GM11168 (cell line): Measurements from ENCODE around the gene CLTB.
"Not testable (repeated sequence)": the region's sequence is repeated elsewhere in the genome, so short reads cannot be mapped to it uniquely, and the experiment has no call there.

Experiments
- in situ Hi-C: fragments of 300-500 bp; cut with MboI; formaldehyde crosslinking; loops from one replicate; pipeline ENCODE4 v1.12.0; 2022; ENCODE audit warnings: low sequenced_read_pairs; ENCODE audit not compliant: unreplicated experiment

CLTB gene, protein sequence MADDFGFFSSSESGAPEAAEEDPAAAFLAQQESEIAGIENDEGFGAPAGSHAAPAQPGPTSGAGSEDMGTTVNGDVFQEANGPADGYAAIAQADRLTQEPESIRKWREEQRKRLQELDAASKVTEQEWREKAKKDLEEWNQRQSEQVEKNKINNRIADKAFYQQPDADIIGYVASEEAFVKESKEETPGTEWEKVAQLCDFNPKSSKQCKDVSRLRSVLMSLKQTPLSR

GRCh38 chr5:176415952-176416924 lies at the start of gene CLTB:
TSS of gene CLTB (minus strand) at chr5:176416539. CDS start at chr5:176416363, 176 bp downstream.
- in situ Hi-C loops: no loop called here

GRCh38 chr5:176463113-176463764 lies 46.9 kb upstream of the CLTB start:
- in situ Hi-C loops: no loop called here

- in situ Hi-C loops: no loop called here
Measured at GRCh38 chr5:176461349-176461748, 45.0 kb upstream of the CLTB start.

- in situ Hi-C loops: no loop called here
Measured at GRCh38 chr5:176458904-176459561, 42.7 kb upstream of the CLTB start.

DNA sequence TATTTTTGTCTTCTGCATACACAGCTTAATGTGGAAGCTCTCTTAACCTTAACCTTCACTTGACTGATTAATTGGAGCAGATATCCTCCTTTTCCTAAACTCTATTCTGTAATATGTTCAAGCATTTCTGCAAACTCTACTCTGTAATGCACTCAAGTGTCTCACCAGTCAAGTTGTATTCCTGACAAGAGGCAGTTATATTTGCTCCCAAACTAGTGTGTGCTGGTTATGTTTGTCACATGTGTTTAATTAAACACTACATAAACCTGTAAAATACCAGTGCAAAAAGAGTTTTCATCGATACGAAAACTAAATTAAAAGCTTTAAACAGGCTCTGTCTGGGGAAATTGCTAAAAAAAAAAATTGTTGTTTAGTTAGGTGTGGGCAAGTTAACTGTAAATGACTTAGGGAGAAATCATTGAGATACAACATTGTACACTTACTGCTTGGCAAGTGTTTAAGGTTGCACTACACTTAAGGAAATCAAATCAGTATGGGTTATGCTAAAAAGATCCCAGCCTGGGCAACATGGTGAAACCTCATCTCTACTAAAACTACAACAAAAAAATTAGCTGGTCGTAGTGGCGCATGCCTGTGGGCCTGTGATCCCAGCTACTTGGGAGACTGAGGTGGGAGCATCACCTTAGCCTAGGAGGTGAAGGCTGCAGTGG lies 38.5 kb upstream of the CLTB start:
- in situ Hi-C loops: no loop called here

DNA sequence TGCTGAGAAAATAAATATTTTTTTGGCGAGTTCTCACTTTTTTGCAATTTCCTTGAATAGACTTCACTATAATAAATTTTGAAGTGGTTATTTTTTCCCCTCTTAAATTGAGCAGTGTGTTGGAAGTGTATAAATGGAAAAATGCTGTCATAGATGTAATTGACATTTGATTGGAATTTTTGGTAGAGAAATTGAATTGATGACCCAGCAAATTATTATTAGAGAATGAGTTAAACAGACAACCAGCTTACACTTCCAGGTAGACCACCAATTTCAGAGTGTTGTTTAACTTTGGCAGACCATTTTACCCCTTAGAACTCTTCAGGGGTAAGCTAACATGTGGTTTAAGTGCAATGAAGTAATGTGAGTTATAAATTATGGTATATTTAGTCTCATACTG lies 33.7 kb upstream of the CLTB start:
- in situ Hi-C loops: no loop called here

GRCh38 chr5:176447978-176448608 lies 31.8 kb upstream of the CLTB start, which contains the start of gene FAF2:
TSS of gene FAF2 (plus strand) at chr5:176448385. CDS start at chr5:176448408, 23 bp downstream.
- in situ Hi-C loops: no loop called here

GRCh38 chr5:176447591-176447977 lies 31.2 kb upstream of the CLTB start:
- in situ Hi-C loops: no loop called here

DNA sequence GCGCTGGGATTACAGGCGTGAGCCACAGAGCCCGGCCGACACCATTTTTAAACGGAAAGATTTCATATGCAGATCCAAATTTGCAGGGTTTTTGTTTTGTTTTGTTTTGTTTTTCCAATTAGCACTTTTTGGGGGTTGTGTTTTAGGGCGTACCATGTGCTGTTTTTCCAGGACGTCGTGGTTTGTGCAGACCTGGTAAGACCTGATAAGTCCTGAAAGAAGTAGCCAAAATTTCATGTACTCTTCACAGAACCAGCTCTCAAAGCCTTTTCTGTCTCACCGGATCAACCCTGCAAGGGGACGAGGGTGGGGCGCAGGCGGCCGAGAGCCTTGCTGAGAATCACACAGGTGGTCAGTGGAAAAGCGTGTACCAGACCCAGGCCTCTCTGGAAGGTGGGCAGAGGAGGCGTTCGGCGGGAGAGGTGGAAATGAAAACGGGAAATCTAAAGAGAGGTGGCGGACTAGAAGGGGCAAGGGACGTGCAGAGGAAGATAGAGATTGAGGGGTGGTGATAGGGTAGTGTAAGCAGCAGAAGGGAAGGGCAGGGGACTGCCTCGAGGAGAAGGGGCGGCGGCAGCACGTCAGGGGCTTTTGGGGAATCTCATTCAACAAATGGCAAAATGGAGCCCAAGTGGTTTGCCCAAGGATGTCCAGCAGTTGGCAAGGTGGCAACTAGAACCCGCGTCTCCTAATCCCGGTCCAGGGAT lies 30.7 kb upstream of the CLTB start:
- in situ Hi-C loops: no loop called here

GRCh38 chr5:176446028-176446665 lies 29.8 kb upstream of the CLTB start:
- in situ Hi-C loops: no loop called here

DNA sequence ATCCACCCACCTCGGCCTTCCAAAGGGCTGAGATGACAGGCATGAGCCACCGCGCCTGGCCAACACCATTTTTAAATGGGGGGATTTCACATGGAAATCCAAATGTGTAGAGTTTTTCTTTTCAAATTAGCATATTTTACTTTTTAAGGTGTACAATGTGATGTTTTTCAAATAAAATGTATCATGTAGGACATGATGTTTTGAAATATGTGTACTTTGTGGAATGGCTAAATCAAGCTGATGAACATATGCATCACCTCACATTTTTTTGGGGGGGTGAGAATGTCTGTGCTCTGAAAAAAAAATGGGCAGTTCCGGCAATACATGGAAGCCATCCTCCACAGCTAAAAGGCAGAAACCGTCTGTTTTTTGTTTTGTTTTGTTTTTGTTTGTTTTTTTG lies 28.4 kb upstream of the CLTB start:
- in situ Hi-C loops: no loop called here

DNA sequence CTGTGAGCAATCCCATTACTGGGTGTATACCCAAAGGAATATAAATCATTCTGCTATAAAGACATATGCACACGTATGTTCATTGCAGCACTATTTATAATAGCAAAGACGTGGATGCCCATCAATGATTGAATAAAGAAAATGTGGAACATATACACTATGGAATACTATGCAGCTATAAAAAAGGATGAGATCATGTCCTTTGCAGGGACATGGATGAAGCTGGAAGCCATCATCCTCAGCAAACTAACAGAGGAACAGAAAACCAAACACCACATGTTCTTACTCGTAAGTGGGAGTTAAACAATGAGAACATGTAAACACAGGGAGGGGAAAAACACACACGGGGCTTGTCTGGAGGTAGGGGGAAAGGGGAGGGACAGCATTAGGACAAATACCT lies 26.6 kb upstream of the CLTB start:
- in situ Hi-C loops: not testable (repeated sequence)

- in situ Hi-C loops: no loop called here
Measured at GRCh38 chr5:176441921-176442323, 25.6 kb upstream of the CLTB start.

- in situ Hi-C loops: no loop called here
Measured at GRCh38 chr5:176440927-176441706, 24.8 kb upstream of the CLTB start.

- in situ Hi-C loops: no loop called here
Measured at GRCh38 chr5:176438959-176439757, 22.8 kb upstream of the CLTB start.

DNA sequence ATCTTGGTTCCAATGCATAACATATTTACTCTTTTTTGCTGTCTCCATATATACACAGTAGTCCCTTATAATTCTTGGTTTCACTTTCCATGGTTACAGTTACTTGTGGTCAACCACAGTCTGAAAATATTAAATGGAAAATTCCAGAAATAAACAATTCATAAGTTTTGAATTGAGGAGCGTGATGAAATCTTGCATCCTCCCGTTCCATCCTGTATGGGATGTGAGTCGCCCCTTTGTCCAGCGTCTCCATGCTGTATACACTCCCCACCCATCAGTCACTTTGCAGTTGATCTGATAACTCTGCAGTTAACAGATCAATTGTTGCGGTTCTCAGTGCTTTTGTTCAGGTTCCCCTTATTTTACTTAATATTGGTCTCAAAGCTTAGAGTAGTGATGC lies 20.3 kb upstream of the CLTB start:
- in situ Hi-C loops: no loop called here

DNA sequence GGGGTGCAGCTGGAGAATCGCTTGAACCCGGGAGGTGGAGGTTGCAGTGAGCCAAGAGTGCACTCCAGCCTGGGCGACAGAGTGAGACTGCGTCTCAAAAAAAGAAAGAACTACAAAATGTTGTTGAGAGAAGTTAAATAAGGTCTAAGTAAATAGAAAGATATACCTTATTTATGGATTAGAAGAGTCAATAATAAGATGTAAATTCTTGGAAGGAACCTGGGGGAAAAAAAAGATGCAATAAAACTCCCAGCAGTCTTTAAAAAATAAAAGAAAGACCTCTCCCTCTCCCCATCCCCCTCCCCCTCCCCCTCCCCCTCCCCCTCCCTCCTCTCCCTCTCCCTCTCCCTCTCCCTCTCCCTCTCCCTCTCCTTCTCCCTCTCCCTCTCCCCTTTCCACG lies 16.4 kb upstream of the CLTB start:
- in situ Hi-C loops: no loop called here
